Activated naive CD8-positive, alpha-beta T cell treated with anti-CD3 and anti-CD28 coated beads for 36 hours (primary cell): ENCODE results near the gene ADCY7. TPM values are rescaled to one million over a fixed set of nuclear protein-coding genes. Genes with fewer than 3 reads are reported as not detected.

Source experiments
- DNase-seq: peaks from one replicate; pipeline ENCODE4 v3.0.0; 2021
- H3K27ac Mint-ChIP-seq: one replicate; pipeline ENCODE4 v1.8.0; 2022; ENCODE audit warnings: mild to moderate bottlenecking, moderate library complexity, mixed read lengths
- H3K27me3 Mint-ChIP-seq: one replicate; pipeline ENCODE4 v1.8.0; 2022; ENCODE audit warnings: mild to moderate bottlenecking, mixed read lengths
- H3K36me3 Mint-ChIP-seq: one replicate; pipeline ENCODE4 v1.8.0; 2021; ENCODE audit warnings: mild to moderate bottlenecking, mixed read lengths
- H3K4me1 Mint-ChIP-seq: one replicate; pipeline ENCODE4 v1.8.0; 2021; ENCODE audit warnings: mixed read lengths
- H3K4me3 Mint-ChIP-seq: one replicate; pipeline ENCODE4 v1.8.0; 2022; ENCODE audit warnings: mild to moderate bottlenecking, moderate library complexity, mixed read lengths
- H3K9me3 Mint-ChIP-seq: one replicate; pipeline ENCODE4 v1.8.0; 2022; ENCODE audit warnings: mixed read lengths
- total RNA-seq, 2 experiments: library from RNA; stranded (reverse); gene quantifications; one replicate each; pipeline ENCODE4 v1.2.3, GENCODE V29; 2021

Gene ADCY7
- total RNA-seq, 2 experiments from 2014 or later, result 72.3 to 73.1 TPM

DNA sequence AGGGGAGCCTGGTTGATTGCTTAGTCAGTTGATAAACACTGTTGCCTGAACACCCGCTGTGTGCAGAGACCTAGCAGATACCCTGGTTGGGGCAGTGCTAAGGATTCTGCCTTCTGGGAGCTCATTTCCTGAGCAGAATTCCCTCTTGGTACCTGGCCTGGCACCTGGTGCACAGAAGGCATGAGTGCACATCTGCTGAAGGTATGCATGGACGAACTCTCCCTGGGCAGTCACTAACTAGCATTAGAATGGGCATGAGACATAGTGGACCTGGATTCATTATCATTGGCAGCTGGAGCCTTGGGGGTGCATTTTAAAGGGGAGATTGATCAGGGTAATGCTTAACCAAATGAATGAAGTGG lies 13.1 kb downstream of the ADCY7 start:
- Mint-ChIP-seq H3K4me3 (no peak overlapping the region), H3K4me1 (peaks cover 83% of the 10 kb centered on the region), H3K27ac (peak overlapping the region; percentile 14), H3K27me3 (no peaks in the 10 kb centered on the region), H3K9me3 (peaks cover 3% of the 10 kb centered on the region), H3K36me3 (peaks cover 48% of the 10 kb centered on the region)
- DNase-seq, result no peak

DNA sequence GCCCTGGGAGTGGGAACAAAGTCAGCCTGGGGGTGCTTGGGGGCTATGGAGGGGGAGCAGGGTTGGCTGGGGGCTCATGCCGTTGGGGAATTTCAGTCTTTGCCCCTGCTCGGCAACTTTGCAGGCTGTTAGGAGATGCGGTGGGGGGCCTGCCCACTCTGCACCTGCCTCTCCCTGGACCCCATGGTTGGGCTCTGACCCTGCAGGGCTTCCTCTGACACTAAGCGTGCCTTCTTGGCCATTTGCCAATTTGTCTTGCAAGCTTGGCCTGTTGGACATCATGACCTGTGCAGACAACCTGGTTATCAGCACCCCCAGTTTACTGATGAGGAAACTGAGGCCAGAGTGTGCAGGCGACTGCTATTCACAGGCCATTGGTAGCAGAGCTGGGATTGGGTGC lies 14.6 kb downstream of the ADCY7 start:
- H3K36me3 Mint-ChIP-seq, result peaks cover 50% of the 10 kb centered on the region
- no peak overlapping the region for H3K27ac Mint-ChIP-seq

DNA sequence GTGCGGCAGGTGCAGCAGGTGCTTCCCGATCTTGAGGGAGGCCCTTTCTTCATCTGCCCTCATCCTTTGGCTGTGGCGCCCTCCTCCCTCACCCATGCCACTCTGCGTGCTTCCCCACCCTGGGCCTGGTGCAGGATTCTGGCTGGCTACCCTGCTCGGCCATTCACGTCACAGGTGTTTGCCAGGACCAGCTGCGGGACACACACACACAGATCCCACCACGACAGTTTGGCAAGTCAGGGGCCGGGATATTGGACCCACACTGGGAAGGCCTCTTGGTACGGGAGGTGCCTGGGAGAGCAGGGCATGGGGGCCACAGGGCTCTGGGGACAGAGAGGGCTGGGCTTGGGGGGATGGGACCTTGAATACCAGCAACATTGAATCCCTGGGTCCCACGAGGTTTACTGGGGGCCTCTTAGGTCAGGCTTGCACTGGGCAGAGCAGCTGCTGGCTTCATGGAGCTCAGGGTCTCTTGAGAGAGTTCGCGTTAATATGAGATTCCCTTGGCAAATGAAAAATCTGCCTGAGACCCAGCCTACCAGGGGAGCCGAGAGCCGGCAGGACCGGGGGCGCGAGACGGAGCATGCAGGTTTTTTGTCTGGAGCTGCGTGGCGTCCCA lies 15.1 kb downstream of the ADCY7 start:
- peaks cover 3% of the 10 kb centered on the region for H3K9me3 Mint-ChIP-seq
- DNase-seq, result no peak
- peak overlapping the region; percentile 73 for H3K27ac Mint-ChIP-seq
- H3K27me3 Mint-ChIP-seq, result no peaks in the 10 kb centered on the region
- H3K36me3 Mint-ChIP-seq, result peaks cover 53% of the 10 kb centered on the region
- H3K4me3 Mint-ChIP-seq, result no peak overlapping the region
- H3K4me1 Mint-ChIP-seq, result peaks cover 81% of the 10 kb centered on the region

More for the DNA sequence above, 14.6 kb downstream of the ADCY7 start:
- Mint-ChIP-seq H3K27me3 (no peaks in the 10 kb centered on the region), H3K4me1 (peaks cover 82% of the 10 kb centered on the region), H3K9me3 (peaks cover 3% of the 10 kb centered on the region), H3K4me3 (no peak overlapping the region)
- no peak for DNase-seq

DNA sequence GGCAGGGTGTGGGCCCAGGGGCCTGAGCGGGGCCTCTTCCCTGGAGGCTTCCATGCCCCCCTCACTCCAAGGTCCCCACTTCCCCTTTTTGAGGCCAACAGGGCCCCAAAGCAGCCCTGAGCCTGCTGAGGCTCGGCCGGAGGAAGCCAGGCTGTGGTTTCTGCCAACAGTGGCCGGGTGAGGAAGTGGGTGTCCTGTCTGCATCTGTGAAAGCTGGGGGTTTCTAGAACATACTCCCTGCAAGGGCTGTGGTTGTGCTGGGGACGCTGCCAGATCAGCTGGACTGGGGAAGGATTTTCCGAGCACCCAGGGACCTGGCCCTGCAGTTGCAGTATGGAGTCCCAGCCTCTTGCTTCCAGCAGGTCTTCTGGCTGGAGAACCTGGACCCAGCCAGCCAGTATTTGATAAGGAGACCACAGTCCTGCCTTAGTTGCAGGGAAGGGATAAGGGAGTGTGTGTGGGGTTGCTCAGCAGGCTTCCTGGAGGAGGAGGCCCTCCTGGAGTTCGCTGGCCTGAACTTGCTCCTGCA lies 15.7 kb downstream of the ADCY7 start:
- peak; percentile 61 for DNase-seq
- peaks cover 52% of the 10 kb centered on the region for H3K36me3 Mint-ChIP-seq
- H3K27ac Mint-ChIP-seq, result peak overlapping the region; percentile 73
- H3K4me3 Mint-ChIP-seq, result peak overlapping the region; percentile 50
- peaks cover 78% of the 10 kb centered on the region for H3K4me1 Mint-ChIP-seq
- peaks cover 3% of the 10 kb centered on the region for H3K9me3 Mint-ChIP-seq
- H3K27me3 Mint-ChIP-seq, result no peaks in the 10 kb centered on the region

DNA sequence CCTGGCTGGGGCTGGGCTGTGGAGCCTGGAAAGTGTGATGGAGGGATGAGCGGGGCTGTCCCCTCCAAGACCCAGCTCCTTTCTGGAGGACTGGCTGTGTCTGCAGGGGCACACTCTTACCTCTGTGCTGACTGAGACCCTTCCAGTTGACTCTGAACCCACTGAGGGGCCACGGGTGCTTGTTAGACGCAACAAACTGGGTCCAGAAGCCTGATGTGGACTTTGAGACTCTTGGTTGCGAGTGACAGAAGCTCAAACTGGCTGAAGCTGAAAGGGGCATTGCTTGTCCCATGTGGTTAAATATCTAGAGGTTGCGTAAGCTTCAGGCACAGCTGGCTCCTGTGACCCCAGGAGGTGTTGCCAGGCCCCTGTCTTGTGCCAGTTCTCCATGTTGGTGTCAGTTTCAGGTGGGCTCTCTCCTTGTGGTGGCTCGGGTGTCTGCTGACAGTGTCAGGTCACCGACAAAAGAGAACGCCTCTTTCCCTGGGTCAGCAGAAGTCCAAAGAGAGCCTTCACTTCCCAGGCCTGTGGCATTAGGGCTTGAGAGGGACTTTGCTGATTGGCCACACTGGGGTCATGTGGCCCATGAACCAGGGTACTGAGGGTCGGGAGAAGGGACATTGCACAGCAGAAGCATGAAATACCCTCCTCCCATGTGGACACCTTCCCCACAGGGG lies 16.7 kb downstream of the ADCY7 start:
- no peaks in the 10 kb centered on the region for H3K27me3 Mint-ChIP-seq
- no peak for DNase-seq
- peak overlapping the region; percentile 29 for H3K27ac Mint-ChIP-seq
- peak overlapping the region; percentile 50 for H3K4me3 Mint-ChIP-seq
- peaks cover 70% of the 10 kb centered on the region for H3K4me1 Mint-ChIP-seq
- H3K36me3 Mint-ChIP-seq, result peaks cover 44% of the 10 kb centered on the region
- peaks cover 3% of the 10 kb centered on the region for H3K9me3 Mint-ChIP-seq

DNA sequence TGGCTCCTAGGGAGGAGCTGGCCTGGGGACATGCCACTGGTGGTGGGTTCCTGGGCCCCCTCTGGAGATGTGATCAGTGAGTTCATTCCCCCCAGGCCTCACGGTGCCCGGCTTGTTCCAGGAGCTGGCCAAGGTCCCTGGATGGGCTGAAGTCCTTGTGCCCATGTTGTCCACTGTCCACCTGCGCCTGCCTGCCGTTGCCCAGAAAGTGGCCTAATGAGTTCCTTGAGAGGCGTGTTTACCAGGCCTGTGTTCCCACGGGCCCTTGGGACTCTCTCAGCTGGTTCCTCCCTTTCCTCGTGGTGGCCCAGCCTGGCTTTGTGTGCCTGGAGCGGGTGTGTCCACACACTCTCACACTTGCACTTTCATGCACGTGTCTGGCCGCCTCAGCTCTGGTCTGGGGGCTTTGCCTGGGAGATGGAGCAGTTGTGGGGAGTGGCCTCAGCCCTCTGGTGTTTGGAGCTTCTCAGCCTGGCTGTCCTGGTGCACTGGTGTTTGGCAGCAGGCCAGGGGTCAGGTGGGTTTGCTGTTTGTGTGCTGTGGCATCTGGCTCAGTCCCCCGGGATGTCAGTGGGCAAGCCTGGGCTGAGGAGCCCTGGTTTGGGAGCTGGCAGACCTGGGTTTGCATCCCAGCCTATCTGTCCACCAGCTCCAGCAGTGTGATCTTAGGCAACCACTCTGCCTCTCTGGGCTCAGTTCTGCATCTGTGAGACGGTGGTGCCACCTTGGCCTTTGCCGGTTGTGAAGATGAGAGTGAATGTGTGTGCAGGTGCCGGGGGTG lies 18.0 kb downstream of the ADCY7 start:
- H3K9me3 Mint-ChIP-seq, result peaks cover 3% of the 10 kb centered on the region
- H3K4me3 Mint-ChIP-seq, result no peak overlapping the region
- peak overlapping the region; percentile 52 for H3K27ac Mint-ChIP-seq
- H3K27me3 Mint-ChIP-seq, result no peaks in the 10 kb centered on the region
- H3K4me1 Mint-ChIP-seq, result peaks cover 60% of the 10 kb centered on the region
- peaks cover 39% of the 10 kb centered on the region for H3K36me3 Mint-ChIP-seq
- DNase-seq, result no peak

DNA sequence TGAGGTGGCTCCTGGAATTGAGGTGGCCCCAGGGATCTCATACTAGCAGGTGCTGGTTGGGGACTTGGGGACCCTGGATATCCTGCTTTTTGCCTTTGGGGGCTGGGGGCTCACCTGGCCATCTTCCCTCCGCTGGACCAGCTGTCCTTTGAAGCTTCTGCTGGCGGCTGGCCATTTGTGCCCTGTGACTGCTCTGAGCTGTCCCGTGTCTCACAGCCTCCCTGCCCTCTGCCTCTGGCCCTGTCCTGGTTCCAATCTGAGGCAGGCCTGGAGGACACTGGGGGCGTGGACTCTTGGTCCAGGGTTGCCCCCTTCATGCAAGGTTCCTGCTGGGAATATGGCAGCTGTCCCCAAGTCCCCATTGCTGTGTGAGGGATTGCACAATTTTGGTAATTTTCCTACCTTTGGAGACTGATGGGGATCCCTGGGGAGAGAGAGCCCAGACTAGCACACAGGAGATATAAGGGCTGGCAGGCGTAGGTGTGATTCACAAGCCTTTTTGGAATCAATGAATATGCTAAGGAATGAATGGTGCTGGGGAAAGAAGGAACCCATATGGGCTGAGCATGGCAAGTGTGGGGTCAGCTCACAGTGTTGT lies 19.2 kb downstream of the ADCY7 start:
- no peaks in the 10 kb centered on the region for H3K27me3 Mint-ChIP-seq
- H3K4me1 Mint-ChIP-seq, result peaks cover 51% of the 10 kb centered on the region
- peaks cover 32% of the 10 kb centered on the region for H3K36me3 Mint-ChIP-seq

DNA sequence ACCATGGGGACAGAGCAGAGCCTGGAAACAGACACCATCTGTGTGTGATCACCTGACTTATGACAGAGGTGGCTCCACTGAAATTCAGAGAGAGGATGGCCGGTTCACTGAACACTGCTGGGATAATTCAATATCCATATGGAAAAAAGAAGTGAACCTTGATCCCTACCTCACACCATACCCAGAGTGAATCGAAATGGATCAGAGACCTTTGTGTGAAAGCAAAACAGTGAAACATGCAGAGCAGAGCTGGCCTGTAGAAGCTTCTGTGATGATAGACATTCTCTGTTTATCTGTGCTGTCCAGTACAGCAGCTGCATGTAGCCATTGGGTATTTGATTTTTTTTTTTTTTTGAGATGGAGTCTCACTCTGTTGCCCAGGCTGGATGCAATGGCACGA lies 20.3 kb downstream of the ADCY7 start:
- Mint-ChIP-seq H3K27me3 (no peaks in the 10 kb centered on the region), H3K27ac (no peak overlapping the region), H3K9me3 (no peaks in the 10 kb centered on the region), H3K4me3 (no peak overlapping the region), H3K36me3 (peaks cover 31% of the 10 kb centered on the region), H3K4me1 (peaks cover 43% of the 10 kb centered on the region)
- no peak for DNase-seq

More for the DNA sequence above, 19.2 kb downstream of the ADCY7 start:
- peaks cover under 1% of the 10 kb centered on the region for H3K9me3 Mint-ChIP-seq
- no peak overlapping the region for H3K4me3 Mint-ChIP-seq
- no peak overlapping the region for H3K27ac Mint-ChIP-seq
- DNase-seq, result no peak

DNA sequence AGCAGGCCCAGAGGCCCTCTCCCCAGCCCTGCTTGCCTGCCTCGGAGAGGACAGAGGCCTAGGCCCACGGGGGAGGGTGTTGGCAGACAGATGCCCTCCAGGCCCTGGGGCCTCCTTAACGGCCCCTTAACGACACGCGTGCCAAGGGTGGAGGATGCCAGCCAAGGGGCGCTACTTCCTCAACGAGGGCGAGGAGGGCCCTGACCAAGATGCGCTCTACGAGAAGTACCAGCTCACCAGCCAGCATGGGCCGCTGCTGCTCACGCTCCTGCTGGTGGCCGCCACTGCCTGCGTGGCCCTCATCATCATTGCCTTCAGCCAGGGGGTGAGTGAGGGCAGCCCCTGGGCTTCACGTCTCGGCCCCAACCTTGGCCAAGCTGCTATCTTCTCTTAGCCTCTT lies 21.7 kb downstream of the ADCY7 start:
- Mint-ChIP-seq H3K4me1 (peaks cover 31% of the 10 kb centered on the region), H3K27me3 (no peaks in the 10 kb centered on the region), H3K27ac (no peak overlapping the region), H3K36me3 (peaks cover 26% of the 10 kb centered on the region), H3K9me3 (no peaks in the 10 kb centered on the region), H3K4me3 (no peak overlapping the region)
- no peak for DNase-seq

DNA sequence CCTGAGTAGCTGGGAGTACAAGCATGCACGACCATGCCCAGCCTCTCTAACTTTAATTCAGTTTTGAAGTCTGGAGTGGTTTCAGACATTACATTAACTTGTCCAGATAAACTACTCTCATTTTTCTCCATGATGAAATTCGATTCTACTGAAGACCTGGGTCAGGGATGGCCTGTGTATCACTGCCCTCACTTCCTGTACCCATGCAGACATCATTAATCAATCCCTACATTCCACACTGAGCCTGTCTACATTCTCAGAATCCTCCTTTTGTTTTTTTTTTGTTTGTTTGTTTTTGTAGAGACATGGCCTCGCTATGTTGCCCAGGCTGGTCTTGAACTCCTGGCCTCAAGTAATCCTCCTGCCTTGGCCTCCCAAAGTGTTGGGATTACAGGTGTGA lies 22.6 kb downstream of the ADCY7 start:
- Mint-ChIP-seq H3K4me3 (no peak overlapping the region), H3K27me3 (no peaks in the 10 kb centered on the region), H3K36me3 (peaks cover 26% of the 10 kb centered on the region), H3K27ac (no peak overlapping the region), H3K9me3 (no peaks in the 10 kb centered on the region), H3K4me1 (peaks cover 23% of the 10 kb centered on the region)
- DNase-seq, result no peak

DNA sequence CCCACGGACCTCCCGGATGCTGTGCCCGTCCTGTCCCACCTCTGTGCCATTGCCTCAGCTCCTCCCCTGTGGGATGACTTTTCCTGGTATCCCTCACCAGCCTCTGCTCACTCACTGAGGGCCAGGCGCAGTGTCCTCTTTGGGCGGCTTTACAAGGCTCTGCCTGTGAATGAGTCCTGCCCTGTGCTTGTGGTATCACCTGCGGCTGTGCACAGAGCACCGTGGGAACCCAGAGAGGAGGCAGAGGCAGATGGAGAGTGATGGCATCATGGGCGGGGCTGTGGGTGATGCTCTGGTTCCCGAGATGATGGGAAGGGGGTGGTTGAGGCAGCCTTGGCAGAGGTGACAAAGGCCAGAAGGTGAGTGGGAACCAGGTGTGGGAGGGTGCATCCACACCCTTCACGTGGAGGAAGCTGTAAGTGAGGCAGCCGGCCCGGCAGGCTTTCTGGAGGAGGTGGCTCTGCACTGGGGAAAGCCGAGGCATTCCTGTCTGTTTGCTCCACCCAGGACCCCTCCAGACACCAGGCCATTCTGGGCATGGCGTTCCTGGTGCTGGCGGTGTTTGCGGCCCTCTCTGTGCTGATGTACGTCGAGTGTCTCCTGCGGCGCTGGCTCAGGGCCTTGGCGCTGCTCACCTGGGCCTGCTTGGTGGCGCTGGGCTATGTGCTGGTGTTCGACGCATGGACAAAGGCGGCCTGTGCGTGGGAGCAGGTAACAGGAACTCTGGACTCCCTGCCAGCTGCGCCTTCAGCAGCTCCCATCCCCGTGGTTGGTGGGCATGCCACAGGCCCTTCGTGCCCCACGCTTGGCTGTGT lies 23.8 kb downstream of the ADCY7 start:
- DNase-seq, result no peak
- peaks cover 23% of the 10 kb centered on the region for H3K36me3 Mint-ChIP-seq
- H3K4me1 Mint-ChIP-seq, result peaks cover 11% of the 10 kb centered on the region
- H3K9me3 Mint-ChIP-seq, result no peaks in the 10 kb centered on the region
- no peaks in the 10 kb centered on the region for H3K27me3 Mint-ChIP-seq
- no peak overlapping the region for H3K27ac Mint-ChIP-seq
- no peak overlapping the region for H3K4me3 Mint-ChIP-seq

DNA sequence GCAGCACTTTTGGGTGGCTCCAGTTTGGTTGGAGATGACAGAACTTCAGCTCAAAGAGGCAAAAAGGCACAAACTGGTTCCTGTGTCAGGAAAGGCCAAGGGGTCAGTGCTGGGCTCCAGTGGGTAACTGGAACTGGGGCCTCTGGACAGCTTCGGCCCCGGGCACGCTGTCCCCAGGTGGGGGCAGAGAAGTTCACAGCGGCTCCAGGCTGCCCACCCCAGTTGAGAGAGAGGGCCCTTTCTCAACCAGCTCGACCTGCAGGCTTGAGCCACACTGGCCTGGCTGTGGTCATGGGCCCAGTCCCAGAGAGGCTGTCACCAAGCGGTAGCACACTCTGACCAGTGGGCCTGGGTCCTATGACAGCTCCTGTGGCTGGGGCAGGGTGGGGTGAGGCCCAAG lies 24.5 kb downstream of the ADCY7 start:
- peaks cover 8% of the 10 kb centered on the region for H3K4me1 Mint-ChIP-seq
- peaks cover 21% of the 10 kb centered on the region for H3K36me3 Mint-ChIP-seq
- no peak overlapping the region for H3K4me3 Mint-ChIP-seq
- no peak for DNase-seq
- no peaks in the 10 kb centered on the region for H3K9me3 Mint-ChIP-seq
- no peaks in the 10 kb centered on the region for H3K27me3 Mint-ChIP-seq
- H3K27ac Mint-ChIP-seq, result no peak overlapping the region

DNA sequence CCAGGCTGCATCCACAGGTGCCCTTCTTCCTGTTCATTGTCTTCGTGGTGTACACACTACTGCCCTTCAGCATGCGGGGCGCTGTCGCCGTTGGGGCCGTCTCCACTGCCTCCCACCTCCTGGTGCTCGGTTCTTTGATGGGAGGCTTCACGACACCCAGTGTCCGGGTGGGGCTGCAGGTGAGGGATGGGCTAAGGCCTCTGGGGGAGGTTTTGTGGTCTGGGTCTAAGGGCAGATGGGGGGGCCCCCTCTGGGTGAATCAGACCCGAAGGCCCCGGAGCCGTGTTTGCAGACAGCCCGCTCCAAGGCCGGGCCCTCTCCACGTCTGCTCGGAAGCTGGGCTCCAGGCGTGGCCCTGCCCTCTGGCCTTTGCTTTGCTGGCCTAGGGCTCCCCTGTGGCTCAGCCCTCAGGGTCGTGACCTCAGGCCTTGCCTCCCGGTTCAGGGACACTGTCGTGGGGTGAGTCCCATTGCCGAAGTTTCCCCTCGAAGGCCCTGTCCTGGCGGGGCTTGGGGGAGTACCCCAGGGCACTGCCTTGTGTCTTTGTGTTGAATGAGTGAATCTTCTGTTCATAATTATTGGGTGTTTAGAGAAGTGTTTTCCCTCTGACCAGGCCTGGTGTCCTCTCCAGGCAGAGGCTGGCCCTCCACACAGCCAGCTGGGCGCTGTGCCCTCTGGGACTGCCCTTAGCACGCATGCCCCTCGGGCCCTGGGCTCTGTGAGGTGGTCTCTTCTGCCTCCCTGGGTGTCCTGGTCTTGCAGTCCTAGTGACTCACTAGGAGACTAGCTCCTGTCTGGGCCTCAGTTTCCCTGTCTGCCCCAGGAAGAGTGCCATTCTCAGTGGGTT lies 25.6 kb downstream of the ADCY7 start:
- H3K4me1 Mint-ChIP-seq, result peaks cover 5% of the 10 kb centered on the region
- peaks cover 14% of the 10 kb centered on the region for H3K36me3 Mint-ChIP-seq
- no peak overlapping the region for H3K4me3 Mint-ChIP-seq
- no peak for DNase-seq
- H3K9me3 Mint-ChIP-seq, result no peaks in the 10 kb centered on the region
- H3K27me3 Mint-ChIP-seq, result no peaks in the 10 kb centered on the region
- H3K27ac Mint-ChIP-seq, result no peak overlapping the region

DNA sequence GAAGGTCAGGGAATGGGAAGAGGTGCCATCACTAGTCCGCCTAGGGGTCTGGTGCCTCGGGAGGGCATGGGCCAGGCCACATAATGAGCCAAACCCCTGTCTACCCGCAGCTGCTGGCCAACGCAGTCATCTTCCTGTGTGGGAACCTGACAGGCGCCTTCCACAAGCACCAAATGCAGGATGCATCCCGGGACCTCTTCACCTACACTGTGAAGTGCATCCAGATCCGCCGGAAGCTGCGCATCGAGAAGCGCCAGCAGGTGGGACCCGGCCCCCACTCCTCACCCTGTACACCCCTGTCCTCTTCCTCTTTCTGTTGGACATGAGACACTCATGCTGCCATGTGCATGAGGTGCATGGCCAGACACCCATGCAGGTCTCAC lies 26.2 kb downstream of the ADCY7 start:
- H3K27ac Mint-ChIP-seq, result no peak overlapping the region
- no peaks in the 10 kb centered on the region for H3K9me3 Mint-ChIP-seq
- H3K36me3 Mint-ChIP-seq, result peaks cover 13% of the 10 kb centered on the region
- no peak overlapping the region for H3K4me3 Mint-ChIP-seq
- no peaks in the 10 kb centered on the region for H3K27me3 Mint-ChIP-seq
- peaks cover 5% of the 10 kb centered on the region for H3K4me1 Mint-ChIP-seq
- DNase-seq, result no peak
